Measurements from ENCODE around the gene HMBS. TPM values are rescaled to one million over a fixed set of nuclear protein-coding genes. Genes with fewer than 3 reads are reported as not detected.

Gene HMBS
- total and polyA plus RNA-seq, 2 of the 8 experiments (the other 6 are each of a cell fraction or from before 2014, with no cell fraction given), result 69.3 to 109 TPM

GRCh38 chr11:119116235-119116594 is 31.5 kb downstream of the HMBS start:
- no peak overlapping the region for H2BK120ac ChIP-seq (replicated peaks; ENCODE audit: low read depth, low read length)
- no peak overlapping the region for H2AK5ac ChIP-seq (ENCODE audit: low read depth, low read length)
- TF ChIP-seq CHD1 (IDR thresholded peaks at IDR 0.05; ENCODE audit: low read depth, low read length) (no peak), CTBP2 (IDR thresholded peaks at IDR 0.05; ENCODE audit: borderline replicate concordance, insufficient read depth, insufficient read length, low read length) (no peak), CREB1 (IDR thresholded peaks at IDR 0.05) (no peak), EGR1 (IDR thresholded peaks at IDR 0.05; ENCODE audit: borderline replicate concordance, low read depth, low read length) (no peak), SUZ12 (IDR thresholded peaks at IDR 0.05; ENCODE audit: low read length) (no peak), ZNF274 (IDR thresholded peaks at IDR 0.05; ENCODE audit: borderline replicate concordance, extremely low read depth, low read length) (no peak), KDM5A (IDR thresholded peaks at IDR 0.05; ENCODE audit: low read length) (no peak), USF2 (IDR thresholded peaks at IDR 0.05; ENCODE audit: low read length) (no peak), PHF8 (conservative IDR thresholded peaks at IDR 0.05; ENCODE audit: low read depth, low read length) (no peak)
- no peaks in the 10 kb centered on the region; the same call in 1 of the 2 replicates for H3K23me2 ChIP-seq (ENCODE audit: low read depth, low read length)
- ChIA-PET CTCF (ENCODE audit: partially characterized antibody) (interaction anchor here (0.6 to 2.0 kb wide), 7 partner anchors 12 to 207 kb away, joined by 3 to 5 read pairs (median 3); no protein-coding TSS in a partner anchor), POLR2A (ENCODE audit: partially characterized antibody) (interaction anchor here (0.6 to 2.1 kb wide), 4 partner anchors 9 to 65 kb away, joined by 3 to 14 read pairs (median 6); partner anchors contain the start of gene C2CD2L)
- H3K4me2 ChIP-seq (ENCODE audit: insufficient read depth in 1 of 2, low read depth in 2 of 2, low read length in 2 of 2), result no peak overlapping the region
- FAIRE-seq, result no peak
- no peaks in the 10 kb centered on the region for H3K9me3 ChIP-seq (ENCODE audit: insufficient read depth in 2 of 2, low read depth in 1 of 2, low read length in 1 of 2)
- no peak overlapping the region for H3K23ac ChIP-seq (ENCODE audit: insufficient read length)
- 86% methylated on average over 8 of the region's 10 CpGs; no CpG with 5 or more reads in 1 of the 2 experiments for WGBS, 2 experiments (ENCODE audit: extremely low coverage in 1 of 2, insufficient coverage in 1 of 2, insufficient read length in 1 of 2, insufficient replicate concordance in 2 of 2, low coverage in 1 of 2, low lambda C conversion rate in 2 of 2, missing lambda C conversion rate in 1 of 2)
- no peak overlapping the region for H2BK15ac ChIP-seq (ENCODE audit: low read length)
- H3K27ac ChIP-seq (ENCODE audit: low read depth, low read length), result no peak overlapping the region
- H3K4me3 ChIP-seq (ENCODE audit: extremely low read depth in 1 of 4, insufficient read depth in 2 of 4, low read depth in 3 of 4, low read length in 4 of 4), result no peak overlapping the region
- no peak overlapping the region for H4K5ac ChIP-seq (ENCODE audit: insufficient read length, low read depth, low read length)
- H3K9ac ChIP-seq (replicated peaks in 1 of 4; ENCODE audit: extremely low read depth in 1 of 4, low read depth in 3 of 4, low read length in 3 of 4), result no peak overlapping the region
- H2AFZ ChIP-seq (ENCODE audit: low read length), result no peak overlapping the region
- no peak overlapping the region for H3K56ac ChIP-seq (replicated peaks; ENCODE audit: insufficient read length, low read depth, low read length)
- H3K4ac ChIP-seq (replicated peaks; ENCODE audit: insufficient read length, low read depth, low read length), result no peak overlapping the region
- no peaks in the 10 kb centered on the region for H4K20me1 ChIP-seq (replicated peaks in 1 of 2; ENCODE audit: control insufficient read depth in 1 of 2, insufficient read depth in 2 of 2, low read length in 2 of 2)
- no peaks in the 10 kb centered on the region for H3K79me2 ChIP-seq (ENCODE audit: control insufficient read depth in 1 of 2, insufficient read depth in 2 of 2, low read length in 2 of 2)
- no peak overlapping the region for H2BK20ac ChIP-seq (ENCODE audit: low read length)
- H3K18ac ChIP-seq (ENCODE audit: extremely low read depth, low read length), result no peak overlapping the region
- no peak overlapping the region for H2BK12ac ChIP-seq (ENCODE audit: low read depth, low read length)
- no peak overlapping the region for H4K91ac ChIP-seq (replicated peaks; ENCODE audit: insufficient read length, low read length)
- H3K14ac ChIP-seq (ENCODE audit: insufficient read length), result no peak overlapping the region
- H3K36me3 ChIP-seq (ENCODE audit: control insufficient read depth in 2 of 4, insufficient read depth in 4 of 4, low read length in 3 of 4), result no peaks in the 10 kb centered on the region
- H4K8ac ChIP-seq (ENCODE audit: extremely low read depth, insufficient read depth, low read length), result no peak overlapping the region
- no peaks in the 10 kb centered on the region for H3K27me3 ChIP-seq (replicated peaks in 1 of 4; ENCODE audit: control insufficient read depth in 3 of 4, extremely low read depth in 1 of 4, insufficient read depth in 3 of 4, low read length in 3 of 4)
- DNase-seq (ENCODE audit: low read depth in 1 of 2, low spot score in 2 of 2), result no peak
- no peak overlapping the region for H2BK5ac ChIP-seq (ENCODE audit: low read depth, low read length)
- H3K4me1 ChIP-seq (replicated peaks in 1 of 4; ENCODE audit: control insufficient read depth in 3 of 4, insufficient read depth in 4 of 4, low read length in 3 of 4), result peaks cover 0 to 4% (median 1%) of the 10 kb centered on the region in 4 experiments; a peak in 2 of 7 replicates
- H3K79me1 ChIP-seq (ENCODE audit: low read depth, low read length), result no peaks in the 10 kb centered on the region
